ENCODE data around the gene SOX8. TPM values are rescaled to one million over a fixed set of nuclear protein-coding genes. Genes with fewer than 3 reads are reported as not detected.

Gene SOX8
- total RNA-seq, 1 donor from 2014 or later = 0.18 TPM

DNA sequence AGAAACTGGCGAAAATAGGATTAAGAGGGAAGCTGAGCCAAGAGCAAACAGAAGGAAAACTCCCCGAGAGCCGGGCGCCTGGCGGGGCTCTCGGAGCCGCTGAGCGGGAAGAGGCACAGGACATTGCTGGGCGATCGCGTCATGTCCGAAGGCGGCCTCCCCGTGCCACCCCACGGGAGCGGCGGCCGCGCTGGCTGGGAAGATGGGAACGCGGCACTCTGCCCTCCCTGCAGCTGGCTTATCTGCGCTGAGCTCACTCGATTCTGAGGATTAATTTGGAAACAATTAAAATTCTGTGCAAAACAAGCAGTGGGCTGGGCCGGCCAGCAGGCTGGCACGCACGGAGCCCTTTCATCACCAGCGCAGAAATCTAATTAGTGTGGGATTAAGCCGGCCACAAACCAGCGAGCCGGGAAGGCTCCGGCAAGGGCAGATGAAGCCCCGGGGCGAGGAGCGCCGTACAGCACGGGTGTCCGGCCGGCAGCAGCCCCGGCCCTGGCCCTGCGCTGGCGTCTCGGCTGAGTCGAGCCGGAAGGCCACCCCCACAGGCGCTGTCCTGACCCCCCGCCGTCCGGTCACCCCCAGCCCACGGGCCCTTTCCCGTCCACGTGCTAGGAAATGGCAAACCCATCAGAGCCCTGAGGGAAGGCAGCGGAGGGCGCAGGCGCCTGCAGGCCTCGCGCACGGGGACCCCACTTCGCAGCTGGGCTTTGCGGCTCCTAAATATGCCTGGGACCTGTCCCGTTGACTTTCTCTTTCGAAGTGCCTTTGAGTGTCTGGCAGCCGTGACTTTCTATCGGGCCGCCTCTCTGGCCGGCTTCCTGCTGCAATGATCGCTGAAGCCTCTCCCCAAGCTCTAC lies 37.9 kb downstream of the SOX8 start:
- no peak for ATAC-seq (ENCODE audit: low read depth)
- Mint-ChIP-seq H3K36me3 (ENCODE audit: low read depth) (no peaks in the 10 kb centered on the region), H3K27ac (no peak overlapping the region), H3K9me3 (no peaks in the 10 kb centered on the region), H3K27me3 (peaks cover 4% of the 10 kb centered on the region), H3K4me3 (no peak overlapping the region), H3K4me1 (no peaks in the 10 kb centered on the region)
- no peak for TF ChIP-seq CTCF (IDR thresholded peaks at IDR 0.05)
- POLR2A ChIA-PET = no interaction called here
- CTCF ChIA-PET = no interaction called here
- no peak for DNase-seq
- intact Hi-C loops (cut with micrococcal nuclease) = no loop called here

DNA sequence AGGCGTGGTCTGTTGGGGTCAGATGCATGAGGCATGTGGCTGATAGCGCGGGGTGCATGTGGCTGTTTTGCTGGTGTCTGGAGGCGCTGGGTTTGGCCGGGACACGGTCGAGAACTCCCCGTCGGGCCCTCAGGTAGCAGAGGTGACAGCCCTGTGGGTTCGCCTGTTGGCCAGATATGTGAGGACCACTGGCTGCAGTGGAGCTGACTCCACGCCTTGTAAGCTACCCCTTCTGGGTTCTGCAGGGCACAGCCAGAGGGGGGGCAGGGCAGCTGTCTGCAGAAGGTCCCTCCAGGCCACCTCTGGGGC lies 38.5 kb downstream of the SOX8 start:
- Mint-ChIP-seq H3K36me3 (ENCODE audit: low read depth) (no peaks in the 10 kb centered on the region), H3K27ac (no peak overlapping the region), H3K27me3 (peaks cover 4% of the 10 kb centered on the region), H3K4me1 (no peaks in the 10 kb centered on the region), H3K4me3 (no peak overlapping the region), H3K9me3 (no peaks in the 10 kb centered on the region)
- TF ChIP-seq CTCF (IDR thresholded peaks at IDR 0.05) = no peak
- no peak for ATAC-seq (ENCODE audit: low read depth)
- POLR2A ChIA-PET = no interaction called here
- no peak for DNase-seq
- CTCF ChIA-PET = no interaction called here
- intact Hi-C loops (cut with micrococcal nuclease) = no loop called here

DNA sequence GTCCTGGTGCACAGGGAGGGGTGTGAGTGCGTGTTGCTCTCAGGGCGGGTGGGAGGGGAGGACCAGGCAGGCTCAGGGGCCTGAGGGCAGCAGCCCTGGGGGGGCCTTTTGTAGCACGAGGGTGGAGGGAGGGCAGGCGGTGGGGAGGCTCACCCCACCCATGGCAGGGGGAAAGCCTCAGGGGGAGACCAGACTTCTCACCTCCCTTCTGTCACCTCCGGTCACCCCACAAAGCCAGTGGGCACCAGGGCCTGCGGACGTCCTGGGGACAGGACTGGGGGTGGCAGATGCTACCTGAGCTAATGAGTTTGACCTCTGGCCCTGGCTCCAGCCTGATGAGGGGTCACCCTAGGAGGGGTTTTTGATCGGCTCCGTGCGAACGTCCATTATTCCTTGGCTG lies 39.0 kb downstream of the SOX8 start:
- H3K9me3 Mint-ChIP-seq = no peaks in the 10 kb centered on the region
- no peak overlapping the region for H3K4me3 Mint-ChIP-seq
- H3K36me3 Mint-ChIP-seq (ENCODE audit: low read depth) = no peaks in the 10 kb centered on the region
- intact Hi-C loops (cut with micrococcal nuclease) = no loop called here
- POLR2A ChIA-PET = no interaction called here
- DNase-seq (no peak), ATAC-seq (ENCODE audit: low read depth) (no peak)
- no peak for TF ChIP-seq CTCF (IDR thresholded peaks at IDR 0.05)
- no peaks in the 10 kb centered on the region for H3K4me1 Mint-ChIP-seq
- CTCF ChIA-PET = no interaction called here
- H3K27me3 Mint-ChIP-seq = peaks cover 4% of the 10 kb centered on the region
- H3K27ac Mint-ChIP-seq = no peak overlapping the region

DNA sequence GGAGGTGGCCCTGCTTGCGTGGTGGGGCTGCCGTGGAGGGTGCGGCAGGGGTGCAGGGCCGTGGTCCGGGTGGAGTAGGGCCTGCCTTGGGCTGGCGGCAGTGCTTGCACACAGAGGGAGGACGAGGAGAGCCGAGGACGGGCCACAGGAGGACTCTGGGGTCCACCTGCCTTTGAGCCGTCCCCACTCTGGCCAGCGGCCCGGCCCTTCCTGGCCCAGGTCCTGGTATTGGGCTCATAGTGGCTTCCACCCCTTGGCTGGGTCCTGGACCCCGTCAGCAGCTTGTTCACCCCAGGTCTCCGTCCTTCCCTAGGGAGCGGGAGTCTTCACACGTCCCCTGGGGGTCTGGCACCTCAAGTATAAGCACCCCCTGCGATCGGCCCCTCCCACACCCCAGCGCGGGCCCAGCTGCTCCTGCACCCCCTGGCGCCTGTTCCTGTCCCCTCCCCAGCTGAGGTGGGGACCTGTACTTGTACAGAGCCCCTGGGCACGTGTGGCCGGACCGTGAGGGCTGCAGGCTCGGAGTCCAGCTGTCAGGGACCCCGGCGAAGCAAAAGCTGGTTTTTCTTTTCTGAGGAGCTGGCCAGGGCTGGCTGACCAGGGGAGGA lies 40.1 kb downstream of the SOX8 start:
- no peaks in the 10 kb centered on the region for H3K4me1 Mint-ChIP-seq
- ATAC-seq (ENCODE audit: low read depth) (no peak), DNase-seq (no peak)
- no peak for TF ChIP-seq CTCF (IDR thresholded peaks at IDR 0.05)
- ChIA-PET POLR2A (no interaction called here), CTCF (no interaction called here)
- H3K27ac Mint-ChIP-seq = no peak overlapping the region
- no peak overlapping the region for H3K4me3 Mint-ChIP-seq
- no peaks in the 10 kb centered on the region for H3K9me3 Mint-ChIP-seq
- intact Hi-C loops (cut with micrococcal nuclease) = no loop called here
- H3K36me3 Mint-ChIP-seq (ENCODE audit: low read depth) = no peaks in the 10 kb centered on the region
- H3K27me3 Mint-ChIP-seq = peaks cover 4% of the 10 kb centered on the region

DNA sequence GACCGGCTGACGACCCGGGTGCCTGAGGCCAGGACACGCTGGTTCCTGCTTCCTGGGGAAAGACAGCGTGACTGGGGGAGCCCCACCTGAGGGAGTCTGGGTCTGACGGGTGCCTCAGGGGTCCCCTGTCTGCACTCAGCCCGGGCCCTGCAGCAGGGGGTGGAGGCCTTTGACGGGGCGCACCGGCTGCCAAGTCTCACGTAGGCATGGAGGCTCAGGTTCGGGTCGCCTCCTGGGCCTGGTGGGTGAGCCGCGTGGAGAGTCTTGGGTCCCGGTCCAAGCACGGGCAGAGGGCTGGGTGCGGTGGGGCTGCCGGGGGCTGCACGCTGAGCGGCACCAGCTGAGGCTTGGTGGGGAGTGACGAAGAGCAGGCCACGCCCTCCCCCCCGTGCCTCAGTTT lies 40.9 kb downstream of the SOX8 start:
- intact Hi-C loops (cut with micrococcal nuclease) = no loop called here
- no peak overlapping the region for H3K27ac Mint-ChIP-seq

More for the DNA sequence above, 40.9 kb downstream of the SOX8 start:
- Mint-ChIP-seq H3K27me3 (peaks cover 4% of the 10 kb centered on the region), H3K4me3 (no peak overlapping the region), H3K9me3 (no peaks in the 10 kb centered on the region), H3K36me3 (ENCODE audit: low read depth) (no peaks in the 10 kb centered on the region), H3K4me1 (no peaks in the 10 kb centered on the region)
- TF ChIP-seq CTCF (IDR thresholded peaks at IDR 0.05) = no peak
- ChIA-PET POLR2A (no interaction called here), CTCF (no interaction called here)
- DNase-seq (no peak), ATAC-seq (ENCODE audit: low read depth) (no peak)

Data from activated B cell treated with CpG ODN at 0.5 μM for 24 hours (primary cell).